Vagina (tissue), 2 donors: ENCODE results near the gene RBM12.

Source experiments
- CTCF ChIP-seq, 3 experiments: fragments of 450-650 bp in 2 of 3; fragments of 200-600 bp in 1 of 3; sonication (generic) in 1 of 3; IDR thresholded peaks; one replicate each; pipeline ENCODE4 v1.5.1; 2017 to 2019; ENCODE audit warnings: antibody characterized with exemption in 3 of 3, mild to moderate bottlenecking in 2 of 3, moderate library complexity in 2 of 3
- POLR2AphosphoS5 ChIP-seq, 2 donors: sonication (generic); formaldehyde crosslinking; IDR thresholded peaks; one replicate each; pipeline ENCODE4 v1.9.0; 2017; ENCODE audit warnings: antibody characterized with exemption in 2 of 2, mild to moderate bottlenecking in 2 of 2, low read depth in 1 of 2; ENCODE audit not compliant: insufficient read depth in 1 of 2

GRCh38 chr20:35602851-35603495, 61.7 kb downstream of the RBM12 start:
- TF ChIP-seq CTCF (IDR thresholded peaks at IDR 0.05) (no peak), POLR2AphosphoS5 (IDR thresholded peaks at IDR 0.05; ENCODE audit: insufficient read depth in 1 of 2, low read depth in 1 of 2) (no peak)
